HG03432 (cell line): ENCODE results near the gene GABRA4.
A peak's percentile ranks its signal among the peaks of the same experiment; 100 is the strongest.

Experiments
- ATAC-seq: cut with Tn5 transposase; IDR thresholded peaks from one replicate; pipeline ENCODE4 v1.9.1; 2021; ENCODE audit warnings: mild to moderate bottlenecking, moderate library complexity; ENCODE audit not compliant: unreplicated experiment

Gene GABRA4

DNA sequence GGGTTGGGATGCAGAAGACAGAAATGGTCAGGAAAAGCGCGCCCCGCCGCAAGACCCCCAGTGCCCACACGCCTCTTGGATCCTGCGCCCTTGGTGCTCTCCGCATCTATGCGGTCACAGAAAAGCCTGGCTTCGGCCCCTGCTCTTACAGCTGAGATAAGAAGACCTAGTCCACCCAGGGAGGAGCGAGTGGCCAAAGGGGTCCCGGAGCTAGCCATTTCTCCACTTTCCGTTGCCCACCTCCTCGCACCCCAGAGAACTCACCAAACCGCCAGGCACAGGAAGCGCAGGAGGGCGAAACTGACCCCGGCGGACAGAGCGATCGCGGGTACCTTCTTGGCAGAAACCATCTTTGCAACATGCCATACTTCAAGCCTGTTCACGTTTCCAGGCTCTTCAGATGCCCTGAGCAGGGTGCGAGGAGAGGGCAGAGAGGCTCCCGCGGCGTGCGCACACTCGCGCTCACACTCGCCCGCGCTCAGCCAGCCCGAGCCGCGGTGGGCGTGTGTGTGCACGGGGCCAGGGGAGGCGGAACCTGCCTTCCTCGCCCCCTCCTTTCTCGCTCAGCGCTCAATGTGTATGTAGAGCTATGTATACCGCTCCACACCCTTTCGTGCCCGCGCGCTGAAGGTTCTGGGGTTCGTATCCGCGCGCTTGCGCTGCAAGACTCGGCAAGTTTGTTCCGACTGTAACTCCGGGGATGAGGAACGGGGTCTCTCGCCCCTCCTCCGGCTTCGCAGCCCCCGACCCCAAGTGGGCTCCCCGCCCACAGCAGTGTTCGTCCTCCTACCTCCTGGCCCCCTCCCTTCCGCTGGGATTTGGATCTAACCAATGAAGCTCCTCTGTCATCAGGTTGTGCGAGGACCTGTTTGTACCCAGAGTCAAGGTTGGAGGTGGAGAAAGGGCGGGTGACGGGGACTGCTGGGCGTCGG, at the start of gene GABRA4:
GABRA4 (minus strand) TSS at position 507 of the 932 bp plus-strand sequence; CDS start at position 350, 157 bp downstream.
- peak; percentile 32 for ATAC-seq

DNA sequence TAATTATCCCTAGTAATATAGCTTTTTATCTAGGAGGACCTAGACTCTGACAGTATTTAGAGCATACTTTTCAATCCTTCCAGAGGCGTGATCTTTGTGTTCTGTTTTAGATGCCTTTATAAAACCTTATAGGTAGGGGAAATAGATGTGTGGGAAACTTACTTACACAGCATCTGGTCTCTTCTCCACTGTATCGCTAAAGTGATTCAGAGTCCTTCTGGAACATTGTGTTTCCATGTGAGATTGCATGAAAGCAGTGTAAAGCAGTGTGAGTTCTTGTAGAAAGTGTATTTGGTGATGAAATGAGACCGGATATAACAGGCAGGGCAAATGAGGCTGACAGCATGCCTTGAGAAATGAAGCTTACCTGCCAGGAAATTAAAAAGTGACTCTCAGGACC, 47.4 kb upstream of the GABRA4 start:
- ATAC-seq = no peak

DNA sequence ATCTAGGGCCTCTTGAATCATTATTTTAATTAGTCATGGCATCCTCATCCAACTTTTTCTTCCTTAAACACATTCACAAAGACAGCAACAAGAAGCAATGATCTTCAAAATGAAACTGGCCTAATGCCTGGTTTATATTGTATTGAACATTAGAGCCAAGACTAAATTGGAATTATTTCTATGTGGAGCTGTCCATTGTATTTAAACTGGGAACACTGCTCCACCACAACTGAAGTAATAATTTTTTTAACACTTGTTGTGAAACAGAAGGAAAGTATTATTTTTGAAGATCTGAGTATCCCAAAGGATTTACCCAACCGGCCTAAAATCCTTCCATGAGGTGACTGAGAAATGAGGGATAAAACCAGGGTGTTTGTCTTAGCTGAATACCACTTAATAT, 44.9 kb upstream of the GABRA4 start:
- ATAC-seq = no peak

GRCh38 chr4:47032405-47033106, 39.2 kb upstream of the GABRA4 start:
- peak; percentile 92 for ATAC-seq

GRCh38 chr4:47031751-47032404, 38.5 kb upstream of the GABRA4 start:
- peak; percentile 18 for ATAC-seq

- ATAC-seq = no peak
These were observed 37.8 kb upstream of the GABRA4 start, which contains the start of gene GABRB1 for GRCh38 chr4:47031011-47031678. Gene GABRB1 (plus strand): TSS chr4:47031567.

- no peak for ATAC-seq
These were observed 24.1 kb upstream of the GABRA4 start for GRCh38 chr4:47017494-47017893.

- ATAC-seq = no peak
These were observed 23.7 kb upstream of the GABRA4 start for GRCh38 chr4:47017081-47017480.

DNA sequence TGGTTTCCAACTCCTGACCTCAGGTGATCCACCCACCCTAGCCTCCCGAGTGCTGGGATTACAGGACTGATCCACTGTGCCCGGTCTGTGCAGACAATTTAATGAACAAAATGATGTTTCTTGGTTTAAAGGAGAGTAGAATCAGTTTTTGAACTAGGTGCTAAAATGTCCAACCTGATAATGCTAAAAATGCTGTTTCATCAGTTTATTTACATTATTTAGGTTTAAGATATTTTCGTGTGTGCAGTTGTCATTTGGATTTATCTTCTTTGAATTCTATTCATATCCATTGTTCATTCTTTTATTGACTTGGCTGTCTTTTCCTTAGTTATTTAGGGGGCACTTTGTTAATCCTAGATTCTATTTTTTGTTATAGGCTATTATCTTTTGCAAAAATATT, 20.0 kb upstream of the GABRA4 start:
- ATAC-seq = no peak

DNA sequence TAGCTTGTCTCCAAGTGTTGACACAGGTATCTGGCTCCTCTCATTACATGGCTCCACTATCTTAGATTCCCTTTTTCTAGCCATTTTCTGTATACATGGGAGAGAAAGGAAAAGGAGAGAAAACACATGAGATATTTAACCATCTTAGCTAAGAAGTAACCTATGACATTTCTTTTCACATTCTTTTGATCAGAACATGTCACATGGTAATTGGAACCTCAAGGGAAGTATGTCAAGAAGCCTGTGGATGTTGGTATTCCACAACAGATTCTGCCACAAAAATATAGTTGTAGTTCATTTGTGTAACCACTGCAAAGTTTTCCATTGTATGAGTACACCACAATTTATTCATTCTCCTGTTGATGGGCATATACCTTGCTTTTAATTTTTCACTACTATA, 19.3 kb upstream of the GABRA4 start:
- ATAC-seq = no peak

GRCh38 chr4:47010912-47011446, 17.6 kb upstream of the GABRA4 start:
- ATAC-seq = peak; percentile 92

DNA sequence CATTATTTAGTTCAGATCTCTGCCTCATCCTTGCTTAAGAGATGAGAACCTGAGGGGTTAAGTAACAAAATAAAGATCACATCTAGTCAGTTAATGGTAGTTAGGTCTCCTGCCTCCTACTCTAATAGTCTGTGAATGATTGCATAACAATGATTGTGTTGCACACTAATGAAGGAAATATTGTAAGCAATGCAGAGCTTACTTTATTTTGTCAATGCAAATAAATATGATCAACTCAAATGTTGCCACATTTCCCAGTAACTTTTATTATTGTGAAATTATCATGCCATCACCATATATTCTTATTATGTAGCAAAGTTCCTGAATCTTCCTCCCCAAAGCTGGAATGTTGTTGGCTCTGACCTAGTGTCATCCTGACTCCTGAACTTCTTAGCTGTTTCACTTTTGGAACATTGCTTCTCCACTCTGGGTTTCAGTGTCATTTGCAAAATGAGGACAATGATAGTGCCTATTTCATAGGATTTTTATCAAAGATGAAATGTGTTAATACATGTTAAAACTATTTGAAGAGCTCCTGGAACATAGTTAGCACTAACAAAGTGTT, 17.0 kb upstream of the GABRA4 start:
- no peak for ATAC-seq

- peak; percentile 63 for ATAC-seq
These were observed 9.2 kb upstream of the GABRA4 start for GRCh38 chr4:47002580-47002979.

DNA sequence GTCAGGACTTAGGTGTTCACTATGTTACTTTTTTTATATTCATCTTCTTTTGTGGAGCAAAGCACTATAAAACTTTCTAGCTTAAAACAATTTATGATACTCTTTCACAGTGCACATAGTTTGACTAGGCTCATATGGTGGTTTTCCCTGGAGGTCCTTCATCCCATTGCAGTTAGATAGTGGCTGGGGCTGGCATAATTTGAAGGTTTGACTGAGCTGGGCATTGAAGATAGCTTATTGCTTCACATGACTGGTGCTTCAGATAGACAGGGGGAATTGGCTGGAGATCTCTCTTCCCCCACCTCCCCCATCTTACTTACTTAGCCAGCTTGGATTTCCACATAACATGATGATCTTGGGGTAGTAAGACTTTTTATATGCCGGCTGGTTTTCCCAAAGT, 7.0 kb upstream of the GABRA4 start:
- no peak for ATAC-seq

DNA sequence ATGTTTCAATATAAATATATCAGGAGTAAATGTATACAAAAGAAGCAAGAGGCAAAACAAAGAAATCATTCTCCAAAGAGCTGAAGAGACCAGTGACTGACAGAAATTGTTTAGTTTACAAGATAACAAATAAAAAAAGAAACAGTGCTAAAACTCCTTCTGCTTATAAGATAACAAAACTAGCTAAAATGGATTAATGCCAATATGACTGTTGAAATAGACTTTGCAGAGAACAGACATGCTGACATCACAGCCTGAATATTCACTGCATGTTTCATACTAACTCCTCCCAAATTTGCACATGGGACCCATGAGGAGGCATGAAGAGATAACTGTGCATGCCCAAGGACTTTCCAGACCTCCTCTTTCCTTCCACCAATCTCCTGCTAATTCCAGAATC, 6.2 kb upstream of the GABRA4 start:
- no peak for ATAC-seq

GRCh38 chr4:46994007-46994405, 625 bp upstream of the GABRA4 start:
- peak; percentile 29 for ATAC-seq

GRCh38 chr4:46992338-46992737, 1.0 kb downstream of the GABRA4 start:
- ATAC-seq = no peak

DNA sequence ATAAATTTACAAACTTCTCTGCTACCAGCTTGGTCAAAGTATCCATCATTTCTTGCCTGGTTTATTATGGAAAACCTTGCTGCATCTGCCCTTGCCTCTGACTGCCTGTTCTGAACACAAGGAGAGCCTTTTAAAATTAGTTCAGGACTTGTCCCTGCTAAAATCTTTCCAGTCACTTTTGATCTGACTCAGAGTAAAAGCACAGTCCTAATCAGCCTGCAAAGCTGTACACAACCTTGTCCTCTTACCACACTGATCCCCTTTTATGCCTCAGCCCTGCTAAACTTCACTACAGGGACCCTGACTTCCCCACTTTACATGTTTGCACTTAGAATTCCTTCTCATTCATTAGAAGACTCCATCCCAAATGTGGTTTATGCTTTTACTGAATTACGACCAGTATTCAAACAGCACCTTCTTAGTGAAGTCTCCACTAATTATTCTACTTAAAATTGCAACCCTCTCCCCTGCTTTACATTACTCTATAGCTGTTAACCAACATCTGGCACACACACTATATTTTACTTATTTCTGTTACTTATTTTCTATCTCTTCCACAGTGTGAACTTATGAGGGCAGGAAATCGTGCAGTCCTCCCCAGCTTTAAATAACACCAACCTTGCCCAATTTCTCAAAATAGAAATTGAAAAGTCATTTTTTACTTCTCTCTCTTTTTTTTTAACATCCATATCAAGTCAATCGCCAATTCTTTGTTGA, 6.3 kb downstream of the GABRA4 start:
- peak; percentile 43 for ATAC-seq

GRCh38 chr4:46984781-46985180, 8.6 kb downstream of the GABRA4 start:
- ATAC-seq = no peak

DNA sequence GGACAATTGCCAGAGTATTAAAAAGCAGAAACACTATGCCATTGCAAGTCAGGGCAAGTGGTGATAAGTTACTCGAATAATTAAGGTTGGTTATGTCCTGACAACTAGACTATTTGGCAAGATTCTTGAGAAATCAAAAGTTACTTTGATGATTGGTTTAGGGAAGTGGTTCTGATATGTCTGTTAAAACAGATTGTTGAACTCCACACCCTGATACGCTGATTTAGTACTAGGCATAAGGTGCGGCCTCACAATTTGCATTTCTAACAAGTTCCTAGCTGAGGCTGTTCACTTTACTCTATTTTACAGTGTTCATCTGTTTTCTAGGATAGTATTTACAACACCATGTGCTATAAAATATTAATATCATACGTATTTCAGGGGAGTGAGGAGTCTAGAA, 12.5 kb downstream of the GABRA4 start:
- no peak for ATAC-seq
